AG20443 (cell line): Measurements from ENCODE around the gene DYNC2H1.
"Not testable (repeated sequence)": the region's sequence is repeated elsewhere in the genome, so short reads cannot be mapped to it uniquely, and the experiment has no call there.

Experiments
- DNase-seq: peaks from one replicate; pipeline ENCODE4 v3.0.0; 2012; ENCODE audit warnings: low spot score, mixed read lengths

Gene DYNC2H1

DNA sequence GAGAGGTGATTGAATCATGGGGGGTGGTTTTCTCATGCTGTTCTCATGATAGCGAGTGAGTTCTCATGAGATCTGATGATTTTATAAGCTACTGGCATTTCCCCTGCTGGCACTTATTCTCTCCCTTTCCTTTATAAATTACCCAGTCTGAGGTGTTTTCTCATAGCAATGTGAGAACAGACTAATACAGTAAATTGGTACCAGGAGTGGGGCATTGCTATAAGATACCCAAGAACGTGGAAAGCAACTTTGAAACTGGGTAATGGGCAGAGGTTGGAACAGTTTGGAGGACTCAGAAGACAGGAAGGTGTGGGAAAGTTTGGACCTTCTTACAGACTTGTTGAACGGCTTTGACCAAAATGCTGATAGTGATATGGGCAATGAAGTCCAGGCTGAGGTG lies 265.0 kb downstream of the DYNC2H1 start:
- not testable (repeated sequence) for DNase-seq

GRCh38 chr11:103378931-103379330 lies 269.7 kb downstream of the DYNC2H1 start:
- peak; percentile 15 for DNase-seq

DNA sequence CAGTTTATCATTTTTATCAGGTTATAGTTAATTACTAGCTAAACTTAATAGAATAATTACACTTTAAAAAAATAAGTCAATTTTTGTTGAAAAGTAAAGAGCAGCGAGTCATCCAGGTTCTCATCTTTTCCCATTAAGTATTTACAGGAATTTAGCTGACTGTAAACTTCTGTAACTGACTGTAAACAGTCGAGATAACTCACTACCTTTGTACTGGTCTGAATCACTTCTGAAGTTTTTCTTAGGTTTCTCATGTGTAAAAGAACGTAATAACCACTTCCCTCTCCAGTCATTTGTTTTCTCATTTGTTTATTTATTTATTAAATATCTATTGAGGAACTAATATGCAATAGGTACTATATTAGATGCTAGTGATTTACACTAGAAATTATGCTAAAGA lies 270.8 kb downstream of the DYNC2H1 start:
- no peak for DNase-seq

- no peak for DNase-seq
Observed at GRCh38 chr11:103384652-103385051, 275.4 kb downstream of the DYNC2H1 start.

- DNase-seq: peak; percentile 26
Observed at GRCh38 chr11:103395612-103396011, 286.4 kb downstream of the DYNC2H1 start.

DNA sequence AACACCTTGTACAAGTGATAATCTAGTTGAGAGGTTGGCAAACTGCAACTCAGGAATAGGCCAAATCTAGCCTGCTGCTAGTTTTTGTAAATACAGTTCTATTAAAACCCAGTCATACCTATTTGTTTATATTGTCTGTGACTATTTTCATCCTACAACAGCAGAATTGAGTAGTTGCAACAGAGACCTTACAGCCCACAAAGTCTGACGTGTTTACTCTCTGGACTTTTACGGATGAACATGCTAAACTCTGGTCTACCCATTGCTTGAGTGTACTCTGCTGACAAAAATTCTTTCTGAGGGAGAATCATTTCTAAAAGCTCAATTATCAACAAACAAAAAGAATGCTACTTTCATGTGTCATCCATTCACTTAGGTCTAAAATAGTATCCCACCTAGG lies 287.0 kb downstream of the DYNC2H1 start:
- DNase-seq: no peak

- no peak for DNase-seq
Observed at GRCh38 chr11:103397369-103397768, 288.1 kb downstream of the DYNC2H1 start.

- DNase-seq: no peak
Observed at GRCh38 chr11:103398829-103399228, 289.6 kb downstream of the DYNC2H1 start.

GRCh38 chr11:103406357-103406756 lies 297.1 kb downstream of the DYNC2H1 start:
- no peak for DNase-seq

DNA sequence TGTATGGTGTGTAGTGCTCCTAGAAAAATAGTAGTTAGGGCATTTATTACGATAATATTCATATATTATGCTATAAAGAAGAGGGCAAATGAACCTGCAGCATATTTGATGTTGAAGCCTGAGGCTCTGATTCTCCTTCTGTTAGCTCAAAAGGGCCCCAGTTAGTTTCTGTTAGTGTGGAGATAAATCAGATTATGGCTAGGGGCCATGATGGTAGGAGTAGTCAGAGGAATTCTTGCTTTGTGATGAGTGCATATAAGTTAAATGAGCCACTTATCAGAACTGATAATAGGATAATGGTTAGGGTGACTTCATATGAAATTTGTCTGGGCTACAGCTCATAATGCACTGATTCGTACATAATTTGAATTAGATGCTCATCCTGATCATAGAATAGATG lies 298.4 kb downstream of the DYNC2H1 start:
- DNase-seq: no peak

DNA sequence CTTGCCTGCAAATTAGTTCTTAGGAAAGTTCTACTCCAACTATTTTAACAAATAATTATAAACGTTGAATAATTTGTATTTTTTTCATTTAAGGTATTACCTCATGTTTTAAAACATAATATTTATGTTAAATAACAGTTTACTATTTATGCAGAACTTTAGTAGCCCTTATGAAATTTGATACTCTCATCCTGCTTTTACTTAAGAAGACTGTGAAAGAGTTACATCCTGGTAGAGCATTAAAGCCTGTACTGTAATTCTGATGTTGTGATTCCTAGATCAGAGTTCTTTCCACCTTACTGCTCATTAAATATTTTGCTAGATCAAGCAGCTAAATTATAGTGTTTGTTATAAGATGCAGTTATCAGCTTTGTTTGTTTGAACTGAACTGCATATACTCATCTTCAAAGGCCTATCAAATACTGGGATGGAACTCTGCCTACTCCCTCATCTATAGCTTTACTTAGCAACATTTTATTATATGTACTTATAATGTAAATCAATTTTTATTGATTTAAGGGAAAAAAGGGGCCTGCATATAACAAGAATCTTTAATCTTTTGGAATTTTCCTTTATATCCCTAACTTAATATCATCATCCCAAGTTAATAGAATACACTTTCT lies 304.2 kb downstream of the DYNC2H1 start:
- no peak for DNase-seq

DNA sequence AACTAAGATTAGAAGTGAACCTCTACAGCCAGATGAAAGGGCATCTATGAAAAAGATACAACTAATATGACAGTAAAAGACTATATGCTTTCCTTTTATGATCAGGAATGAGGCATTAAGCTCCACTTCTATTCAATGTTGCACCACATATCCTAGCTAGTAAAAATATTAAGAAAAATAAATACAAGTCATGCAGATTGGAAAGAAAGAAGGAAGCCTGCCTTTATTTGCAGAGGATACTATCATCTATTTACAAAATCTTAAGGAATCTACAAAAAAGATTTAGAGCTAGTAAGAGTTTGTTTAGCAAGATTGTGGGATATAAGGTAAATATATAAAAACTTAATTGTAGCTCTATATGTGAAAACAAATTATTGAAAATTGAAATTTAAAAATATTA lies 308.8 kb downstream of the DYNC2H1 start:
- no peak for DNase-seq

GRCh38 chr11:103420593-103420992 lies 311.4 kb downstream of the DYNC2H1 start:
- DNase-seq: no peak

- DNase-seq: peak; percentile 70
Observed at GRCh38 chr11:103433386-103434072, 324.3 kb downstream of the DYNC2H1 start.

GRCh38 chr11:103434073-103434411 lies 324.8 kb downstream of the DYNC2H1 start:
- no peak for DNase-seq

DNA sequence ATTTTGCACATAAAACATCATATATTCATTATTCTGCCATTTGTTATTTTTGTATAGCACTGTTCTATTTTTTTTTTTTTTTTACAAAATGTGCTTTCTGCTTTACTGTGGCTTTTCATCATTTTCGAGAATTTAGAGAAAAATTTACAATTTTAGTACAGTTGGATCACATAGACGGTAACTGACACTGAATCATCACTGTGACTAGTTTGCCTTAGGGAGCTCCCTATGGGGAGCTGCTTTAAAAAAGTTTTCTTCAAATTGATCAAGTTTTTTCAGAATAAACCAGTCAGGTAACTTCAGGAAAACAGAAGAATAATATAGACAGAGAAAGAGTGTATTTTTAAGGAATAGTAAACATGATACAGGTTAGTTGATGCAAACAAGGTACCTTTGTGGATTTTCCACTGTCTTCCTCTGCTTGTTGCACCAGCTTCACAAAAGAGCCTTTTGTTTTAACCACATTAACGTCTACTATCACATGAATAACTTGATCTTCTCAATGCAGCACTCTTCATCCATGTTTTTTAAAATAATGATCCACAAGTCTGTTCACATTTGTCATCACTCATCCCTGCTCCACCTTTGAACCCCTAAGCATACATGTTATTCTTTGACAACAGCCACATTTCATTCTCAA lies 327.0 kb downstream of the DYNC2H1 start:
- DNase-seq: no peak

GRCh38 chr11:103441021-103441420 lies 331.8 kb downstream of the DYNC2H1 start:
- no peak for DNase-seq

DNA sequence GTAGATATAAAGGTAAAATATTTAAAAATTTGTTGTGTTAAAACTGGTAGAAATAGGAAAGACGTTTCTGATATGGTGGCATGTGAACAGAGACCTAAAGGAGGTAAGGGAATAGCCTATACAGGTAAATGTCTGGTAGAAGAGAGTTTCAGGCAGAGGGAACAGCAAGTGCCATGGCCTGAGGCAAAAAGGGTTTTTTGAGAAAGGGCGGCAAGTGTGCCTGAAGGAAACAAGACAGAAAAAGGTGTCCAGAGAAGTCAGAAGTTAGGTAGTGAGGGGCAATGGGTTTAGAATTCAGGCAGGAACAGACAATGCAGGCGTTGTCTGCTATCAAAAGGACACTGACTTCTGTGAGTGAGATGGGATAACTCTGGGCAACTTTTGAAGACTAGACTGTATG lies 339.7 kb downstream of the DYNC2H1 start:
- no peak for DNase-seq

DNA sequence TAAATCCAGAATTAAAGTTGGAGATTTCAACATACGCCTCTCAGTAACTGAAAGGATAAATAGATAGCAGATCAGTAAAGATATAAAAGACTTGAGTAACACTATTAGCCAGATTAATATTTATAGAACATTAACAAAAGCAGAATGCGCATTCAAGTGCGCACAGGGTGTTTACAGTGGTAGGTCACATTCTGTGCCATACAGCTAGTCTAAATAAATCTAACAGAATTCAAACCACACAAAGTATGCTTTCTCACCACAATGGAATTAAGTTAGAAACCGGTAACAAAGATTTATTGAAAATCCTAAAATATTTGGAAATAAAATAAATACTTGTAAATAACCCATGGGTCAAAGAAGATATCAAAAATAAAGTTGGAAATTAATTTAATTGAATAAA lies 341.0 kb downstream of the DYNC2H1 start:
- DNase-seq: no peak

DNA sequence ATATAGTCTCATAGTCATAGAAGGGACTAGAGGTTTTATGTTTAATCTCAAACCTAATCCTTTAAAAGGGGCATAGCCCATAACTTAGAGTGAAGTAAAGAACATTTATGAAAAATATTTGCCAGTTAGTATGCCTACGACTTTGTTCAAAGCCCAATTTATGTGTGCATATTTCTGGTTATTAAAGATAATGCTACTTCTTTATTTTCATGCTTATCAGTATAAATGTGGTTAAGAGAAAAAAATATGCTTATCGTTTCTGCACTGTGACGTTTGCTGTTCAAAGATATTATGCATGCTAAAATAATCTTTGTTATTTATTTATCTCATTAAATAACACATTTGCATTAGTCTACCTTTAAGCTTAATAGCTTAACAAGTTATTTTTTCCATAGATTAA lies 343.9 kb downstream of the DYNC2H1 start:
- no peak for DNase-seq

- DNase-seq: no peak
Observed at GRCh38 chr11:103453915-103454709, 344.9 kb downstream of the DYNC2H1 start.

DNA sequence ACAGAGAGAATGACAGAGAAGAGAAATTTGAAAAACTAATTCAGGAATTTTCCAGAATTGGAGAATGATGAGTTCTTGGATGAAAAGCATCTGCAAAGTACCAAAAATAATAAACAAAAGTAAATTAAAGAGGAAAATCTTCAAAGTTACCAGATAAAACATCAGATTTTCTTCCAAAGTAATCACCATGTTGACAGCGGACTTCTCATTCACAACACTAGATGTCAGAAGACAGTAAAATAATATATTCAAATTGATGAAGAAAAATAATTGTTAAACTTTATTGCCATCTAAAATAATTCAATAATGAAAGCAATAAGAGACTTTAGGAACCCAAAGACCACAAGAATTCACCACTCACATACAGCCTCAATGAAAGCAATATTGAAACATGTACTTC lies 355.2 kb downstream of the DYNC2H1 start:
- no peak for DNase-seq
